H1 (cell line): ENCODE measurements around the gene EXOC6. TPM values are rescaled to one million over a fixed set of nuclear protein-coding genes. Genes with fewer than 3 reads are reported as not detected.

ENCODE experiments used
- CHD7 ChIP-seq: fragments of 300-600 bp; sonication (generic); IDR thresholded peaks from 2 replicates; pipeline ENCODE4 v1.7.1; 2012; ENCODE audit warnings: low read length, moderate library complexity, mild to moderate bottlenecking, inconsistent platforms; ENCODE audit not compliant: insufficient replicate concordance
- EP300 ChIP-seq, 2 experiments: IDR thresholded peaks; 1 replicate in 1 of 2; 2 replicates in 1 of 2; pipeline ENCODE4 v1.6.1; 2011 to 2012; ENCODE audit warnings: low read depth in 2 of 2, low read length in 2 of 2, mild to moderate bottlenecking in 2 of 2, borderline replicate concordance in 1 of 2, inconsistent platforms in 1 of 2, moderate library complexity in 1 of 2
- FOSL1 ChIP-seq: IDR thresholded peaks from 2 replicates; pipeline ENCODE4 v1.6.1; 2011; ENCODE audit warnings: mild to moderate bottlenecking, low read depth, low read length, moderate library complexity; ENCODE audit not compliant: insufficient read depth
- NRF1 ChIP-seq: IDR thresholded peaks from 2 replicates; pipeline ENCODE4 v1.6.1; 2011; ENCODE audit warnings: mild to moderate bottlenecking, low read depth, low read length, improper control_type of control experiment
- polyA plus RNA-seq, 7 experiments: library from polyadenylated mRNA; depleted of rRNA in 3 of 7; stranded (reverse) in 5 of 7; unstranded in 2 of 7; fragments of >200 nt in 5 of 7; fragments of 200-250 nt in 2 of 7; gene quantifications; 1 replicate in 5 of 7; 2 replicates in 1 of 7; 4 replicates in 1 of 7; pipeline versions ENCODE4 v1.2.1 to v1.2.3, GENCODE V29; 2011 to 2013; ENCODE audit warnings: missing spikeins in 2 of 7, mixed read lengths in 2 of 7
- total RNA-seq: library from RNA; stranded (reverse); fragmentation: NEBNext Ultra II Directional; extraction: Animal tissue kit (Norgen Biotek cat#: 25700); gene quantifications from 2 replicates; pipeline ENCODE4 v1.2.1, GENCODE V29; 2021

EXOC6 gene
- total and polyA plus RNA-seq, 2 of the 8 experiments (the other 6 are each of a cell fraction or from before 2014, with no cell fraction given) = 1.7 to 4.5 TPM

GRCh38 chr10:92894081-92894655, 45.8 kb downstream of the EXOC6 start (continued):
- TF ChIP-seq EP300 (IDR thresholded peaks at IDR 0.05; ENCODE audit: borderline replicate concordance in 1 of 2, low read depth in 2 of 2, low read length in 2 of 2) (no peak), FOSL1 (no peak), CHD7 (no peak), NRF1 (no peak)
